Aorta (tissue), 5 donors: Measurements from ENCODE around the gene DDHD1. TPM values are rescaled to one million over a fixed set of nuclear protein-coding genes. Genes with fewer than 3 reads are reported as not detected.

Experiments used
- ATAC-seq: fragments of 200-7000 bp; cut with Tn5 transposase; one replicate; pipeline ENCODE4 v1.9.1; 2022; ENCODE audit warnings: moderate library complexity; ENCODE audit not compliant: low FRiP score
- DNase-seq, 2 donors: peaks; one replicate each; pipeline ENCODE4 v3.0.0-alpha.2; 2020
- H3K27ac ChIP-seq, 2 donors: one replicate each; pipeline ENCODE4 v1.5.1; 2013; ENCODE audit warnings: low read length in 2 of 2, mild to moderate bottlenecking in 2 of 2, moderate library complexity in 2 of 2, control low read depth in 1 of 2, inconsistent platforms in 1 of 2, low read depth in 1 of 2
- H3K27me3 ChIP-seq, 2 donors: one replicate each; pipeline ENCODE4 v1.6.1; 2013; ENCODE audit warnings: control low read depth in 1 of 2, low read length in 1 of 2, mild to moderate bottlenecking in 1 of 2, moderate library complexity in 1 of 2; ENCODE audit not compliant: insufficient read depth in 2 of 2, control insufficient read depth in 1 of 2
- H3K36me3 ChIP-seq, 2 donors: one replicate each; pipeline ENCODE4 v1.6.1; 2013; ENCODE audit warnings: control low read depth in 1 of 2, low read length in 1 of 2, mild to moderate bottlenecking in 1 of 2; ENCODE audit not compliant: insufficient read depth in 2 of 2, control insufficient read depth in 1 of 2
- H3K4me1 ChIP-seq, 2 donors: one replicate each; pipeline ENCODE4 v1.6.1; 2013; ENCODE audit warnings: low read length in 2 of 2, control low read depth in 1 of 2, mild to moderate bottlenecking in 1 of 2, moderate library complexity in 1 of 2; ENCODE audit not compliant: insufficient read depth in 2 of 2, control insufficient read depth in 1 of 2
- H3K4me3 ChIP-seq, 2 donors: one replicate each; pipeline ENCODE4 v1.5.1; 2013; ENCODE audit warnings: low read length in 2 of 2, control low read depth in 1 of 2, mild to moderate bottlenecking in 1 of 2
- H3K9me3 ChIP-seq: one replicate; pipeline ENCODE4 v1.6.1; 2013; ENCODE audit warnings: mild to moderate bottlenecking, low read length; ENCODE audit not compliant: control insufficient read depth
- WGBS, 2 donors: extraction: QIAGEN DNeasy Blood & Tissue Kit; methylation state at CpG; one replicate each; pipeline ENCODE4 v1.1.7; 2013; 5-methylcytosine and 5-hydroxymethylcytosine counted together
- intact Hi-C, 2 donors: fragments of 100-400 bp; cut with DNase I; formaldehyde crosslinking; loops; one replicate each; pipeline versions ENCODE4 v1.14.2 to v1.15.0; 2022
- polyA plus RNA-seq, 2 donors: library from polyadenylated mRNA; stranded (reverse); fragments of 200-250 nt; gene quantifications; one replicate each; pipeline ENCODE4 v1.2.3, GENCODE V29; 2013
- total RNA-seq, 2 donors: library from RNA; stranded (reverse); fragmentation: NEBNext Ultra II Directional; extraction: Animal tissue kit (Norgen Biotek cat#: 25700); gene quantifications; one replicate each; pipeline ENCODE4 v1.2.1, GENCODE V29; 2021
- donor health status: healthy with polysubstance abuse.
- donor health status: Bipolar disorder and iron deficiency.
- donor health status: DM: no; HTN: no; CAD: no.
- donor health status: DM: no; HTN: no; CAD: no.
- donor health status: DM: yes; HTN: yes; CAD: no.

Gene DDHD1
- total and polyA plus RNA-seq, 4 donors, result 1.1 to 29.8 (median 13.5) TPM

DNA sequence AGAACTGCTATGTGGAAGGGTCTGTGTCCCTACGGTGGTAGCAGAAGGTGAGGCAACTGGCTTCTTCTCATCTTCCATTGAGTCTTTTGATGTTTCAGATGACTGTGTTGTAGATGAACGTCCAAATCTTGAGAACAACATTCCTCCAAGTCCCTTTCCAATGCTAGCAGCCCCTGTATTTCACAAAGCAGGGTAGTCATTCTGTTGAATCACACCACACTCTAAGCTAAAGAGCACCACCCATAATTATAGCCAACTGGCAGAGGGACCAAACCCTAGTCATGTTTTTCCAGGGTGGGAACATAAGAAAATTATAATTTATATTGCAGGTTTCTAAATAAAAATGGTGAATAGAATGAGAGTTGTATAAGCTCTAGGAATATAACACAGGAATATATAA is 98.7 kb downstream of the DDHD1 start:
- ATAC-seq, result peak; percentile 63
- Histone ChIP-seq H3K4me3 (no peak overlapping the region), H3K36me3 (no peaks in the 10 kb centered on the region), H3K27me3 (no peaks in the 10 kb centered on the region), H3K4me1 (peaks cover 0 to 2% of the 10 kb centered on the region in 2 donors), H3K27ac (no peak overlapping the region), H3K9me3 (no peaks in the 10 kb centered on the region)
- 44 to 47% methylated on average over 2 of the region's 2 CpGs for WGBS, 2 donors
- intact Hi-C loops, result loop anchor here (2.0 to 10.0 kb wide), 2 partner anchors 230 to 232 kb away; no protein-coding TSS in a partner anchor
- no peak for DNase-seq

DNA sequence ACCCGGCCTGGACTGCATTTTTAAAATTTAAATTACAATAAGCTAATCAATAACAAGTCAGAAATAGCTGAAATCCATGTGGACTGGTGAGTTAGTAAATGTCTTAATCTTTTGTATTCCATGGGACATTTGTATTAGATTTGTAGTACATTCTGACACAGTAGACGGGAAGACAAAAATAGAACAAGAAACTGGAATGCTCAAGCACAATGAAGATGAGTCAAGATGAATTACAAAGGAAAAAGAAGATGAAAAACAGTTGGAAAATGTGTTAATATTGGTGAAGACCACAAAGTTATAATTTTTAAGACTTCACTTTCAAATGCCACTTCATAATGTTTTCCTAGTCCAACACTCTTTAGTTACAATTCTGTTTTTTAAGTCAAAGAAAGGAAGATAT is 104.5 kb downstream of the DDHD1 start:
- Histone ChIP-seq H3K36me3 (peaks cover 0 to 2% of the 10 kb centered on the region in 2 donors), H3K4me3 (no peak overlapping the region), H3K4me1 (peaks cover 0 to 4% of the 10 kb centered on the region in 2 donors), H3K27ac (no peak overlapping the region), H3K27me3 (no peaks in the 10 kb centered on the region), H3K9me3 (no peaks in the 10 kb centered on the region)
- 96 to 100% methylated on average over 2 of the region's 2 CpGs for WGBS, 2 donors
- ATAC-seq, result no peak
- intact Hi-C loops, result loop anchor here in 1 of 2 donors (5.0 kb wide), 1 partner anchor 86 kb away; no protein-coding TSS in a partner anchor
- DNase-seq, result no peak

DNA sequence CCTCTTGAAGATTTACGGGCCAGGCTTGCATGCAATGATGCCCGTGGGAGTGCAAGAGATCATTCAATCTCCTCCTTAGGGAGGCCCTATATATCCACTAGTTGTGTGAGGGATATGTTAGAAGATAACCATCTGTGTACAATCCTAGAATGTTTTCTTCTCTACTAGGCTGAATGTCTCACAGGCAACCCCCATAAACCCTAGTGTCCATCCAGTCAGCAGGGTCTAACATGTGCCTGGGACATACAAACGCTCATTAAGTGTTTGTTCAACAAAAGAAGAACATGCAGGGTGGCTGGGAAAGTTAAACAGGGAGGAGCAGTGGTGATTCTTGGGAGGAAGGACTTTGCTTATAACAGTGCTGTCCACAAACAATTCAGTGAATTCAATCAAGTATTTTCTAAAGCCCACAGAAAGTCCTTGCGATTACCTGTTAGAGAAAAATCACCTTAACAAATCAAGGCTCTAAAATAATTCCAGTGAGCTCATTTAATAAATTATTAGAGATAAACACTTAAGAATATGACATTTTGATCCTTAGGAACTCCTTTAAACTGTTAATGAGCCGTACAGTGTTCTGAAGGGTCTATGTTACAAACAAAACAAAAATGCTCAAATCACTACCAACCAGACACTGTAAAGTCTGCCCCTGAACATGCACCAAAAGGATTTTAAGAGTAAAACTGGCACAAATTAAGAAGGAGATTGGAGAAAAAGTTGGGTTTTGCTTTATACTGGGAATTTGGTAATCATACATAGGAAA is 105.6 kb downstream of the DDHD1 start:
- intact Hi-C loops, result loop anchor here in 1 of 2 donors (5.0 kb wide), 1 partner anchor 85 kb away; no protein-coding TSS in a partner anchor

DNA sequence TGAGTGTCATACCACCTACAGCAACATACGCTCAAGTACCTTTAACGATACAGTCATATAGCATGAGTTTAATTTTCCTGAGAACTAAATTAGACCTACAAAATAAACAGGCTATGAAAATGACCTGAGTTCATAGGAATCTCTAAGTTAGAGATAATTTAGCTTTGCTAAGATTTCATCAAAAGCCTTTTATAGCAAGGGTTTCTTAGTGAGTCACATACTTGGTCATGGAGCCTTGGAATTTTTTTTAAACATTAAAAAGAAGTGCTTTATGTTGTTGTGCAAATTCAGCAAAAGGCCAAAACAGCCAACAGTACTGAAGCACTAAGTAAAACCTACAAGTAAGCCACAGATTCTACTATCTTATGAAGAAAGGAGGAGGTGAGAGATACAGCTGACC is 108.6 kb downstream of the DDHD1 start:
- WGBS, 2 donors, result 16 to 23% methylated on average over 2 of the region's 2 CpGs
- Histone ChIP-seq H3K36me3 (peaks cover 0 to 2% of the 10 kb centered on the region in 2 donors), H3K4me3 (no peak overlapping the region), H3K27ac (no peak overlapping the region), H3K9me3 (no peaks in the 10 kb centered on the region), H3K4me1 (peaks cover 1 to 4% of the 10 kb centered on the region in 2 donors), H3K27me3 (no peaks in the 10 kb centered on the region)
- intact Hi-C loops, result no loop called here
- DNase-seq (no peak), ATAC-seq (no peak)

More for the DNA sequence above, 105.6 kb downstream of the DDHD1 start:
- H3K4me3 ChIP-seq, result no peak overlapping the region
- no peak overlapping the region for H3K27ac ChIP-seq
- H3K36me3 ChIP-seq, result peaks cover 0 to 2% of the 10 kb centered on the region in 2 donors
- ATAC-seq (no peak), DNase-seq (no peak)
- WGBS, 2 donors, result 83 to 86% methylated on average over 5 of the region's 5 CpGs
- peaks cover under 1 to 4% of the 10 kb centered on the region in 2 donors for H3K4me1 ChIP-seq
- no peaks in the 10 kb centered on the region for H3K9me3 ChIP-seq
- no peaks in the 10 kb centered on the region for H3K27me3 ChIP-seq

DNA sequence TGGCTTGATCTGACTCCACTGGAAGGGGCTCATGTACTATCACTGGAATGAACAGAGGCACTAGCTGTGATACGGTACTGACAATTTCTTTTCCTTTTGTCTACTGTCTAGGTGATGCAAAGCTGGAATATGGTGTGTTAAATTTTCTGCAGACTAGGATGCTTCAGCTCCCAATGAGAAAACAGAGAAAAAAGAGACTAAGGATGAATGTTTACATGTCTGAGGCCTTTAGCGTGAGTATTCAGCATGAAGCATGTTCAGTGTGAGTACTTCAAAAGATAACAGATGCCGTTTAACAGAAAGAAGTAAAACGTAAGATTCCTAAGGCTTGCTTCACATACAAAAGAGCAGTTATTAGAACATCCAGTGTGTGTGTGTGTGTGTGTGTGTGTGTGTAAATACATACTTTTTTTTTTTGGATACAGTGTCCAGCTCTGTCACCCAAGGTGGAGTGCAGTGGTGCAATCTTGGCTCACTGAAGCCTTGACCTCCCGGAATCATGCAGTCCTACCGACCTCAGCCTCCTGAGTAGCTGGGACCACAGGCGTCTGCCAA is 110.0 kb downstream of the DDHD1 start:
- 12 to 14% methylated on average over 7 of the region's 7 CpGs for WGBS, 2 donors
- peak; percentile 39 for ATAC-seq
- intact Hi-C loops, result no loop called here
- no peak for DNase-seq
- Histone ChIP-seq H3K27me3 (no peaks in the 10 kb centered on the region), H3K4me1 (peaks cover 1 to 4% of the 10 kb centered on the region in 2 donors), H3K4me3 (peak overlapping the region in 1 of 2 donors; percentile 4), H3K9me3 (no peaks in the 10 kb centered on the region), H3K27ac (peak overlapping the region; percentile 22 to 64), H3K36me3 (no peaks in the 10 kb centered on the region)

DNA sequence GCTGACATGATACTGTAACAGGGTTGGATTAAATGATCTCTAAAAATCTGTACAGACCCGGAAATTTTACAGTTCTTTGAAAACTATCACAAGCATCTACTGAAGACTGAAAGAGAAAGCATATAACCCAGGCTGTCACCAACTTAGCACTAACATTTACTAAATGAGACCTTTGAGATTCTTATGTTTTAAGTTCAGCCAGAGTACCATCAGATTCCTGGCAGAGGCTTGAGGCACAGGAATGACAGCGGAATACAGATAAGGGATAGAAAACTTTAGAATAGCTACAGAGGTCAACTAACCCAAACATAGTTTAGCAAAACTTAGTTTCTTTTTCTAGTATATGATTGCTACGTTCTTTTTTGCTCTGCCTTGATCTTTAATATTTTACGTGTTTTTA is 110.6 kb downstream of the DDHD1 start:
- H3K27me3 ChIP-seq, result no peaks in the 10 kb centered on the region
- intact Hi-C loops, result no loop called here
- DNase-seq (no peak), ATAC-seq (peak; percentile 59)
- WGBS, 2 donors, result 2 to 6% methylated on average over 4 of the region's 4 CpGs
- no peak overlapping the region for H3K27ac ChIP-seq
- H3K36me3 ChIP-seq, result no peaks in the 10 kb centered on the region
- H3K4me1 ChIP-seq, result peaks cover 1 to 4% of the 10 kb centered on the region in 2 donors
- H3K9me3 ChIP-seq, result no peaks in the 10 kb centered on the region
- no peak overlapping the region for H3K4me3 ChIP-seq

DNA sequence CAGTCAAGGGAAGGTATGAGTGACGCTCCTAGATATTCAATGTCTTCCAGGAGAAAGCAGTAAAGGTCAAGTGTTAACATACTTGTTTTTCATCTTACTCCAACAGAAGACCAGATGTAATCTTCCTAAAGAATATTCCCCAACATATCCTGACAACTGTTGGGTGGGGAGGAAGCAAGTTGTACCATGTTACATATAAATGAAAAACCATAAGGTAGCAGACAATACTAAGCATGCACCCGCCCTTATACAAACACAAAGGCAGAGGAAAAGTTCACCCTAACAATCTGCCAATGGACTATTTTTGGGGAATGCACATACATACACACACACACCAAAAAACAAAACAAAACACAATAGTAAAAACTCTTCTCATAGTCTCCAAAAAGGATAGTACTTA is 112.1 kb downstream of the DDHD1 start:
- H3K4me1 ChIP-seq, result peaks cover 1 to 5% of the 10 kb centered on the region in 2 donors
- DNase-seq (no peak), ATAC-seq (no peak)
- no peak overlapping the region for H3K27ac ChIP-seq
- intact Hi-C loops, result no loop called here
- no peaks in the 10 kb centered on the region for H3K36me3 ChIP-seq
- H3K9me3 ChIP-seq, result no peaks in the 10 kb centered on the region
- WGBS, 2 donors, result 88 to 94% methylated on average over 2 of the region's 2 CpGs
- no peaks in the 10 kb centered on the region for H3K27me3 ChIP-seq
- H3K4me3 ChIP-seq, result no peak overlapping the region

DNA sequence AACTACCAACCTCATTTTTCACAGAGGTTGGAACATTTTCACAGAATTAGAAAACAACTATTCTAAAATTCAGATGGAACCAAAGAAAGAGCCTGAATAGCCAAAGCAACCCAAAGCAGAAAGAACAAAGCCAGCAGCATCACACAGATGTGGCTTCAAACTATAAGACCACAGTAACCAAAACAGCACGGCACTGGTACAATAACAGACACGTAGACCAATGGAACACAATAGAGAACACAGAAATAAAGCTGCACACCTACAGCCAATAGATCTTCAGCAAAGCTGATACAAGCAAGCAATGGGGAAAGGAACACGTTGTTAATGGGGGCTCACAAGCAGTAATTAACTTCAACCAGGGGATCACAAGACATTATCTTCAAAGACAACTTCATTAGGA is 114.5 kb downstream of the DDHD1 start:
- whole genome bisulfite sequencing, 2 donors, result 96 to 98% methylated on average over 3 of the region's 3 CpGs
- H3K9me3 ChIP-seq, result no peaks in the 10 kb centered on the region
- H3K36me3 ChIP-seq, result no peaks in the 10 kb centered on the region
- no peak overlapping the region for H3K4me3 ChIP-seq
- DNase-seq (no peak), ATAC-seq (no peak)
- H3K27ac ChIP-seq, result no peak overlapping the region
- H3K27me3 ChIP-seq, result no peaks in the 10 kb centered on the region
- intact Hi-C loops, result no loop called here
- peaks cover 1 to 13% of the 10 kb centered on the region in 2 donors for H3K4me1 ChIP-seq

DNA sequence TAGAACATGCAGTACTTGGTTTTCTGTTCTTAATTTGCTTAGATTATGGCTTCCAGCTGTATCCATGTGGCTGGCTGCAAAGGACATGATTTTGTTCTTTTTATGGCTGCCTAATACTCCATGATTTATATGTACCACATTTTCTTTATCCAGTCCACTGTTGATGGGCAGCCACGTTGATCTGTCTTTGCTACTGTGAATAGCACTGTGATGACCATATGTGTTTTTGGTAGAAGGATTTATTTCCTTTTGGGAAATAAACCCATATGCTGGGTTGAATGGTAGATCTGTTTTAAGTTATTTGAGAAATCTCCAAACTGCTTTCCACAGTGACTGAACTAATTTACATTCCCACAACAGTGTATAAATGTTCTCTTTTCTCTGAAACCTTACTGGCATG is 116.1 kb downstream of the DDHD1 start:
- Histone ChIP-seq H3K4me1 (peaks cover 3 to 16% of the 10 kb centered on the region in 2 donors), H3K27ac (no peak overlapping the region), H3K27me3 (no peaks in the 10 kb centered on the region), H3K36me3 (no peaks in the 10 kb centered on the region), H3K9me3 (no peaks in the 10 kb centered on the region), H3K4me3 (no peak overlapping the region)
- intact Hi-C loops, result no loop called here
- 54 to 66% methylated on average over 1 of the region's 1 CpG for WGBS, 2 donors
- ATAC-seq (no peak), DNase-seq (no peak)
